CD8-positive, alpha-beta memory T cell (primary cell): ENCODE data around the gene SOX10. TPM values are rescaled to one million over a fixed set of nuclear protein-coding genes. Genes with fewer than 3 reads are reported as not detected.

Experiments used
- CTCF ChIA-PET: fragments of 350-600 bp; sonication (Branson Sonifier 250); formaldehyde crosslinking; loops from one replicate; lab custom pipeline; 2021; ENCODE audit warnings: antibody characterized with exemption; lab: Charles Lee
- POLR2A ChIA-PET: fragments of 350-600 bp; sonication (Branson Sonifier 250); formaldehyde crosslinking; loops from one replicate; lab custom pipeline; 2021; ENCODE audit warnings: antibody characterized with exemption; lab: Charles Lee
- DNase-seq, 5 donors: peaks; one replicate each; pipeline versions ENCODE4 v3.0.0 to v3.0.0-alpha.2; 2020 to 2022; ENCODE audit warnings: mixed read lengths in 1 of 5
- H3K27ac ChIP-seq: one replicate; pipeline ENCODE4 v1.7.0; 2013; ENCODE audit warnings: low read depth, mild to moderate bottlenecking, low read length, moderate library complexity
- H3K27me3 ChIP-seq: 2 replicates; pipeline ENCODE4 v1.7.0; 2013; ENCODE audit warnings: low read length, mild to moderate bottlenecking; ENCODE audit not compliant: insufficient read depth, poor library complexity, severe bottlenecking
- H3K36me3 ChIP-seq: 2 replicates; pipeline ENCODE4 v1.7.0; 2013; ENCODE audit warnings: mild to moderate bottlenecking, low read length, moderate library complexity; ENCODE audit not compliant: insufficient read depth
- H3K4me1 ChIP-seq: 2 replicates; pipeline ENCODE4 v1.7.0; 2013; ENCODE audit warnings: mild to moderate bottlenecking, low read length, moderate library complexity; ENCODE audit not compliant: insufficient read depth
- H3K4me3 ChIP-seq: 2 replicates; pipeline ENCODE4 v1.7.0; 2013; ENCODE audit warnings: mild to moderate bottlenecking, low read length
- H3K9me3 ChIP-seq: 2 replicates; pipeline ENCODE4 v1.7.0; 2013; ENCODE audit warnings: mild to moderate bottlenecking, low read length
- H3K27ac Mint-ChIP-seq, 8 donors: one replicate each; pipeline ENCODE4 v1.8.0; 2020 to 2021; ENCODE audit warnings: mixed read lengths in 8 of 8, mild to moderate bottlenecking in 6 of 8, inconsistent platforms in 3 of 8, moderate library complexity in 3 of 8
- H3K27me3 Mint-ChIP-seq, 2 donors: one replicate each; pipeline ENCODE4 v1.8.0; 2020 to 2021; ENCODE audit warnings: mixed read lengths in 2 of 2, mild to moderate bottlenecking in 1 of 2, moderate library complexity in 1 of 2
- H3K36me3 Mint-ChIP-seq, 3 donors: one replicate each; pipeline ENCODE4 v1.8.0; 2020 to 2021; ENCODE audit warnings: mixed read lengths in 3 of 3, inconsistent platforms in 1 of 3, mild to moderate bottlenecking in 1 of 3
- H3K4me1 Mint-ChIP-seq, 3 donors: one replicate each; pipeline ENCODE4 v1.8.0; 2020 to 2021; ENCODE audit warnings: mixed read lengths in 3 of 3, inconsistent platforms in 1 of 3, mild to moderate bottlenecking in 1 of 3
- H3K4me3 Mint-ChIP-seq, 7 donors: one replicate each; pipeline ENCODE4 v1.8.0; 2020 to 2021; ENCODE audit warnings: mixed read lengths in 7 of 7, mild to moderate bottlenecking in 6 of 7, moderate library complexity in 4 of 7, inconsistent platforms in 2 of 7
- H3K9me3 Mint-ChIP-seq, 5 donors: one replicate each; pipeline ENCODE4 v1.8.0; 2020 to 2022; ENCODE audit warnings: mixed read lengths in 5 of 5, mild to moderate bottlenecking in 3 of 5, moderate library complexity in 2 of 5, inconsistent platforms in 1 of 5
- polyA plus RNA-seq: library from polyadenylated mRNA; unstranded; fragments of 300-500 nt; fragmentation: Illumina TruSeq; gene quantifications from one replicate; pipeline ENCODE4 v1.2.3, GENCODE V29; 2021
- total RNA-seq, 2 experiments: library from RNA; stranded (reverse); gene quantifications; one replicate each; pipeline ENCODE4 v1.2.3, GENCODE V29; 2021

Gene SOX10
- total and polyA plus RNA-seq, 3 experiments from 2014 or later = not detected

GRCh38 chr22:37925767-37926166 lies 58.6 kb downstream of the SOX10 start:
- no peak for DNase-seq
- CTCF ChIA-PET = no interaction called here
- H3K4me3 ChIP-seq = no peak overlapping the region
- Mint-ChIP-seq H3K36me3 (peaks cover 0 to 64% (median 5%) of the 10 kb centered on the region in 3 donors), H3K4me1 (peaks cover 0 to 3% (median 0%) of the 10 kb centered on the region in 3 donors), H3K27me3 (no peaks in the 10 kb centered on the region), H3K4me3 (no peak overlapping the region), H3K9me3 (no peaks in the 10 kb centered on the region), H3K27ac (no peak overlapping the region)
- no peaks in the 10 kb centered on the region for H3K9me3 ChIP-seq
- no peaks in the 10 kb centered on the region for H3K4me1 ChIP-seq
- no peaks in the 10 kb centered on the region for H3K27me3 ChIP-seq
- POLR2A ChIA-PET = no interaction called here
- H3K27ac ChIP-seq = no peak overlapping the region
- H3K36me3 ChIP-seq = peaks cover 15% of the 10 kb centered on the region

GRCh38 chr22:37925330-37925729 lies 59.0 kb downstream of the SOX10 start:
- Histone ChIP-seq H3K9me3 (no peaks in the 10 kb centered on the region), H3K4me3 (no peak overlapping the region), H3K36me3 (peaks cover 15% of the 10 kb centered on the region), H3K27me3 (no peaks in the 10 kb centered on the region), H3K4me1 (no peaks in the 10 kb centered on the region), H3K27ac (no peak overlapping the region)
- DNase-seq = no peak
- H3K27ac Mint-ChIP-seq = no peak overlapping the region
- no peaks in the 10 kb centered on the region for H3K4me1 Mint-ChIP-seq
- CTCF ChIA-PET = no interaction called here
- POLR2A ChIA-PET = interaction anchor here (0.6 kb wide), 1 partner anchor 1396 kb away, joined by 3 read pairs; no protein-coding TSS in a partner anchor
- no peaks in the 10 kb centered on the region for H3K27me3 Mint-ChIP-seq
- peaks cover 0 to 60% (median 5%) of the 10 kb centered on the region in 3 donors for H3K36me3 Mint-ChIP-seq
- no peak overlapping the region for H3K4me3 Mint-ChIP-seq
- no peaks in the 10 kb centered on the region for H3K9me3 Mint-ChIP-seq

DNA sequence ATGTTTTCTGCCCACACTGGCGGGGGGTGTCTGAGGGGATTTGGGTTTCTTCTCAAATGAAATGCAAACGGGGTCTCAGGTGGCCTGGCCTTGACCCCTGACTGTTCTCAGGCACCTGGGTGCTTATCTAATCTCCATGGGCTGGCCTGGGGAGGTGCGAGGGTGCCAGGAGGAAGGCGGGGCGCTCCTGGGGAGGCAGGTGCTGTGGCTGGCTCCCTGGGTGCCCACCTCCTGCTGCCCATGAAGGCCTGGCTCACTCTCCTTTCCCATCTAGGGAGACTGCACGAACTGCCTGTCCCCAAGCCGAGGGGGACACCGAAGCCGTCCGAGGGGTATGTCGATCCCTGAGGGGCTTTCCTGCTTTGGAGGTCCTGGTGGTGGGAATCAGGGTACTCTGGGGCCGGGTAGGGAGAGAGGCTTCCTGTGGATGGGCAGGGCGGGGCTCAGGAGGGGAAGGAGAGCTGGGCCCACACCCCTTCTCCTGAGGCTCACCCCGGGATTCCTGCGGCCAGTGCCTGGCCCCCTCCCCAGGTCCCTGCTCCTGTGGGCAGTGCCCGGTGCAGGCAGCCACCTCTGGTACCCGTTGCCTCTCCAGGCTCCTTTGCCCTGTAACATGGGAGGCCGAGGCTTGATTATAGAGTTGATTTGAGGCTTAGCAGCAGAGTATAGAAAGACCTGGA lies 59.8 kb downstream of the SOX10 start:
- CTCF ChIA-PET = no interaction called here
- DNase-seq = no peak
- H3K9me3 Mint-ChIP-seq = no peaks in the 10 kb centered on the region
- Histone ChIP-seq H3K4me3 (no peak overlapping the region), H3K27me3 (no peaks in the 10 kb centered on the region), H3K9me3 (no peaks in the 10 kb centered on the region), H3K27ac (no peak overlapping the region), H3K4me1 (no peaks in the 10 kb centered on the region), H3K36me3 (peaks cover 15% of the 10 kb centered on the region)
- H3K36me3 Mint-ChIP-seq = peaks cover 0 to 65% (median 5%) of the 10 kb centered on the region in 3 donors
- H3K4me3 Mint-ChIP-seq = no peak overlapping the region
- H3K27me3 Mint-ChIP-seq = no peaks in the 10 kb centered on the region
- POLR2A ChIA-PET = no interaction called here
- H3K27ac Mint-ChIP-seq = peak overlapping the region in 1 of 8 donors; percentile 84
- peaks cover 0 to 5% (median 4%) of the 10 kb centered on the region in 3 donors for H3K4me1 Mint-ChIP-seq

GRCh38 chr22:37923927-37924326 lies 60.4 kb downstream of the SOX10 start:
- H3K9me3 Mint-ChIP-seq = no peaks in the 10 kb centered on the region
- Histone ChIP-seq H3K27ac (no peak overlapping the region), H3K9me3 (no peaks in the 10 kb centered on the region), H3K27me3 (no peaks in the 10 kb centered on the region), H3K36me3 (peaks cover 15% of the 10 kb centered on the region), H3K4me3 (no peak overlapping the region), H3K4me1 (no peaks in the 10 kb centered on the region)
- H3K36me3 Mint-ChIP-seq = peaks cover 0 to 61% (median 5%) of the 10 kb centered on the region in 3 donors
- H3K27ac Mint-ChIP-seq = peak overlapping the region in 1 of 8 donors; percentile 84
- ChIA-PET CTCF (no interaction called here), POLR2A (no interaction called here)
- H3K27me3 Mint-ChIP-seq = no peaks in the 10 kb centered on the region
- DNase-seq = no peak
- no peak overlapping the region for H3K4me3 Mint-ChIP-seq
- peaks cover 0 to 5% (median 4%) of the 10 kb centered on the region in 3 donors for H3K4me1 Mint-ChIP-seq

Other genes starting within 250 kb of the SOX10 start
- 10 to 100 TPM in 1 of 2 experiments, 1 to 10 TPM in 1; 9.3 to 10.0 TPM for gene GCAT, start 176.6 kb downstream of the SOX10 start, total RNA-seq
- gene GCAT, start 176.6 kb downstream of the SOX10 start, polyA plus RNA-seq = 1.6 TPM
- not detected for gene GALR3, start 161.2 kb downstream of the SOX10 start, total RNA-seq
- gene GALR3, start 161.2 kb downstream of the SOX10 start, polyA plus RNA-seq = not detected
- gene ANKRD54, start 140.2 kb downstream of the SOX10 start, total RNA-seq = 10 to 100 TPM; 27.6 to 28.7 TPM
- 11.9 TPM for gene ANKRD54, start 140.2 kb downstream of the SOX10 start, polyA plus RNA-seq
- gene EIF3L, start 135.1 kb downstream of the SOX10 start, total RNA-seq = 100 to 1,000 TPM; 549 to 556 TPM
- 266 TPM for gene EIF3L, start 135.1 kb downstream of the SOX10 start, polyA plus RNA-seq
- 10 to 100 TPM; 25.4 to 25.8 TPM for gene MICALL1, start 78.3 kb downstream of the SOX10 start, total RNA-seq
- 7.2 TPM for gene MICALL1, start 78.3 kb downstream of the SOX10 start, polyA plus RNA-seq
- gene C22orf23, start 31.0 kb downstream of the SOX10 start, total RNA-seq = under 1 TPM; 0.29 to 0.37 TPM
- gene C22orf23, start 31.0 kb downstream of the SOX10 start, polyA plus RNA-seq = not detected
- gene POLR2F, start 30.9 kb downstream of the SOX10 start, total RNA-seq = 100 to 1,000 TPM; 140 to 148 TPM
- gene POLR2F, start 30.9 kb downstream of the SOX10 start, polyA plus RNA-seq = 167 TPM
- 10 to 100 TPM; 21.0 to 22.5 TPM for gene PICK1, start 72.8 kb upstream of the SOX10 start, total RNA-seq
- 9.4 TPM for gene PICK1, start 72.8 kb upstream of the SOX10 start, polyA plus RNA-seq
- under 1 TPM in 1 of 2 experiments, not detected in 1; 0.35 TPM for gene SLC16A8, start 99.6 kb upstream of the SOX10 start, total RNA-seq
- gene SLC16A8, start 99.6 kb upstream of the SOX10 start, polyA plus RNA-seq = not detected
- under 1 TPM; 0.53 to 0.58 TPM for gene BAIAP2L2, start 126.1 kb upstream of the SOX10 start, total RNA-seq
- not detected for gene BAIAP2L2, start 126.1 kb upstream of the SOX10 start, polyA plus RNA-seq
- gene PLA2G6, start 197.3 kb upstream of the SOX10 start, total RNA-seq = 10 to 100 TPM; 33.0 to 34.1 TPM
- 5.6 TPM for gene PLA2G6, start 197.3 kb upstream of the SOX10 start, polyA plus RNA-seq
- gene MAFF, start 217.4 kb upstream of the SOX10 start, total RNA-seq = 1 to 10 TPM; 7.4 to 7.8 TPM
- gene MAFF, start 217.4 kb upstream of the SOX10 start, polyA plus RNA-seq = 4.6 TPM